GM18499 (cell line): ENCODE data around the gene PCYT2.
"Not testable (repeated sequence)": the region's sequence is repeated elsewhere in the genome, so short reads cannot be mapped to it uniquely, and the experiment has no call there.

ENCODE experiments used
- ATAC-seq: cut with Tn5 transposase; IDR thresholded peaks from one replicate; pipeline ENCODE4 v1.9.1; 2021; ENCODE audit warnings: moderate number of reproducible peaks; ENCODE audit not compliant: insufficient read depth, unreplicated experiment

The PCYT2 gene

DNA sequence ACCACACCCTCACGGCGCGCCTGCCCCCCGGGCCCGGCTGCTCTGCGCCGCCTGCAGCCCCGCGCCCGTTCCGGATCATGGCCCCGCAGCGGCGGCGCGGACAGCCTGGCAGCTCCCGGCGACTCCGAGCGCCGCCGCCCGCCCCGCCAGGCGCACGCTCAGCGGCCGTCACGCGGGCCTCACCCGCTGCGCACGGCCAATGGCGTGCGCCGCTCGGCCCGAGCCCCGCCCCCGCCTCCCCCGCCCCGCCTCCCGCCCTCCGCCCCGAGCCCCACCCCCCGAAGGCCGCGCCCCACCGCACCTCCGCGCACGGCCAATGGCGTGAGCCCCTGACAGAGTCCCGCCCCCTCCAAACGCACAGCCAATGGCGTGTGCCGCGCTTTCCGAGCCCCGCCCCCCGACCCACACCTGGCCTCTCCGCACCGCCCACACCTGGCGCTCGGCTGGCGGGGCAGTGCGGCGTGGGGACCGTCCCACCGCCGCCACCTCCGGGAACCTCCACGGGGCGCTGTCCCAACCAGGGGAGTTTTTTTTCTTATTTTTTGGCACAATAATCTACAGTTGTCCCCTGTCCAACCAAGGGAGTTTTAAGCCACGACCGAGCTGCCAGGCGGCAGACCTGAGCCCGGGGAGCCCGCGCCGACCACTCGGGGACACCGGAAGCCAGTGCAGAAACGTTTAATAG, at the start of gene PCYT2:
Gene PCYT2, minus strand, starts transcription at position 123 of the 685 bp plus-strand sequence. Its CDS starts 44 bp downstream, at position 79.
- no peak for ATAC-seq

DNA sequence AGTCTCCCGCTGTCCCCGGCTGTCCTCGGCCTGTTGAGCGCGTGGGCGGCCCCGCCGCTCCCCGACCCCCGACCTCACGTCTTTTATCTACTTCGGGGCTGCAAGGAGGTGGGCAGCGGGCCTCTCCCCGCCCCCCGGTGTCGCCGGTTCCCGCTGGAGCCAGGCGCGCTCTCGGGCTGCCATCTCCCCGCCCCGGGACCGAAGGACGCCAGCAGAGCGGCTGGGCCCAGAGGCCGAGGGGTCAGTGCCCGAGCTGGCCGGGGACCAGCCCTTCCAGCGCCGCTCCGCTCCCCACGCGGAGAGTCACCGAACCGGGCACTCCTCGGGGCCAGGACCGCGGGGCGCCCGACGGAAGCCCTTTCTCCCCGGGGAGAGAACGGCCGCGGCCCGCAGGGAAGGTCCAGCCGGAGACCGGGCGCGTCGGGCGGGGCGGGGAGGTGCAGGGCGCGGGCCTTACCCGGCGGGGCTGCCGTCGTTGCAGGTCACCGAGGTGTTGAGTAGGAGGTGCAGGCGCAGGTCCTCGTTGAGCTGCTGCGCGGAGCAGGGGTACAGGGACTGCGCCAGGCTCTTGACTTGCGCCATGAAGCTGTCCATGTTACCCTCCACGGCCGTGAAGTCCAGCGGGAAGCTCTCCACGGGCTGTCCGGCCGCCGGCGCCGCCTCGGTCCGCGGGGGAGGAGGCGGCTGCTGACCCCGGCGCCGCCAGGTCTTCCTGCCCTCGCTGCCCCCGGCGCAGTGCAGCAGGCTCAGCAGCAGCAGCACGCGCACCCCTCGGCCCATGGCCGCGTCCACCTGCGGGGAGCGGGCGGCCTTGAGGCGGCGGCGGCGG, 49.1 kb upstream of the PCYT2 start:
- no peak for ATAC-seq

DNA sequence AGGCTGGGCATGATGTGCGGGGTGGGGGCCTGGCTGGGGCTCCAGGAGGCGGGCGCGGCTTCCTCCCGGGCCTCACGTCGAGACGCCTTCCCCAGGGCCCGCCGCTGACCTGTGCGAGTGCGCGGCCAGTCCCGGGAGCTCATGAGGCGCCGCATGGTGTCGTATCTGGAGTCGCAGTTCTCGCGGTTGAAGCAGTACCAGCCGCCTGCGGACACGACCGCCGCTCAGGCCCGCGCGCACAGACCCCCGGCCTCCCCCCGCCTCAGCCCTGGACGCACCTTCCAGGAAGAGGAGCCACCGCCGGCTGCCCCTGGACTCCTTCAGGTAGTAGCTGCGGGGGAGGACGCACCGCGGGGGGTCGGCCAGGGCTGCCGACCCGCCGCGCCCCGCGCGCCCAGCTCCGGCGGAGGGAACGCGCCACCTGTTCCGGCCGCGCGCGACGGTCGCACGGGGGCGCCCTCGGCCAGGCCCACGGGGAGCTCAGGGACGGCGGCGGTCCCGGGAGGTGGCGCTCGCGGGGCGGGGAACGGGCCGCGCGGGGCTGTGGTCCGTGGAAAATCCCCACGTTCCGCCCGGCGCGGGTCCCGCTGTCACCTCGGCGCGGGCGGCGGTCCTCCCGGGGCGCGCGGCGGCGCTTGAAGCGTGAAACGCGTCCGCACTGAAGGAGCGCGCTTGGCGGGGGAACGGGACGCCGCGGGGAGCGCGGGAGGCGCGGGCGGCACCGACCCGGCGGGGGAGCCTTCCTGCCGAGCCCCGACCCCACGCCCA, 48.3 kb upstream of the PCYT2 start:
- ATAC-seq = no peak

DNA sequence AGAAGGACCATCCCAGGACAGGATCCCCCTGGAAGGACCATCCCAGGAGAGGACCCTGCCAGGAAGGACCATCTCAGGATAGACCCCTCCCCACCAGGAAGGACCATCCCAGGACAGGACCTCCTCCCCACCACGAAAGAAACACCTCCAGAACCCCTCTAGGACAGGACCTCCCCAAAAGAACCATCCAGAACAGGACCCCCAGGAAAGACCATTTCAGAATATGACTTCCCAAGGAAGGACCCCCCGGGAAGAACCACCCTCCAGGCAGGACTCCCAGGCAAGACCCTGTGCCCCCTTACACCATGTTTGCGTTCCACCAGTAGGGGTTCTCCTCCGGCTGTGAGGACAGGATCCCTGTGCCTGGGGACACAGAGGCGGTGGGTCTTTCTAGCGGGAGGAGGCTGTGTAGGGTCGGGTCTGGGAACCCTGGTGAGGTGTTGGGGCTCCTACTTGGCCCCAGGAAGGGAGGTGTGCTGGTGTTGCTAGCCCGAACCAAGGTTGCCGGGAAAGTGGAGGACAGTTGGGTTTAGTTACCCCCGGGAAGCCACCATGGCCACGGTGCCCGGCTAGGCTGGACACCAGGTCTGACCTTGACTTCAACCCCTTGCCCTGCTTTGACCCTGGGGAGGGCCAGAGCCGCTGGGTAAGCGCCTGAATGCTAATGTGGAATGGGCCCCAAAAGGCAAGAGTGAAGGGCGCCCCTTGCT, 47.6 kb upstream of the PCYT2 start:
- ATAC-seq = no peak

- no peak for ATAC-seq
Measured at GRCh38 chr17:81957691-81958432, 46.7 kb upstream of the PCYT2 start.

DNA sequence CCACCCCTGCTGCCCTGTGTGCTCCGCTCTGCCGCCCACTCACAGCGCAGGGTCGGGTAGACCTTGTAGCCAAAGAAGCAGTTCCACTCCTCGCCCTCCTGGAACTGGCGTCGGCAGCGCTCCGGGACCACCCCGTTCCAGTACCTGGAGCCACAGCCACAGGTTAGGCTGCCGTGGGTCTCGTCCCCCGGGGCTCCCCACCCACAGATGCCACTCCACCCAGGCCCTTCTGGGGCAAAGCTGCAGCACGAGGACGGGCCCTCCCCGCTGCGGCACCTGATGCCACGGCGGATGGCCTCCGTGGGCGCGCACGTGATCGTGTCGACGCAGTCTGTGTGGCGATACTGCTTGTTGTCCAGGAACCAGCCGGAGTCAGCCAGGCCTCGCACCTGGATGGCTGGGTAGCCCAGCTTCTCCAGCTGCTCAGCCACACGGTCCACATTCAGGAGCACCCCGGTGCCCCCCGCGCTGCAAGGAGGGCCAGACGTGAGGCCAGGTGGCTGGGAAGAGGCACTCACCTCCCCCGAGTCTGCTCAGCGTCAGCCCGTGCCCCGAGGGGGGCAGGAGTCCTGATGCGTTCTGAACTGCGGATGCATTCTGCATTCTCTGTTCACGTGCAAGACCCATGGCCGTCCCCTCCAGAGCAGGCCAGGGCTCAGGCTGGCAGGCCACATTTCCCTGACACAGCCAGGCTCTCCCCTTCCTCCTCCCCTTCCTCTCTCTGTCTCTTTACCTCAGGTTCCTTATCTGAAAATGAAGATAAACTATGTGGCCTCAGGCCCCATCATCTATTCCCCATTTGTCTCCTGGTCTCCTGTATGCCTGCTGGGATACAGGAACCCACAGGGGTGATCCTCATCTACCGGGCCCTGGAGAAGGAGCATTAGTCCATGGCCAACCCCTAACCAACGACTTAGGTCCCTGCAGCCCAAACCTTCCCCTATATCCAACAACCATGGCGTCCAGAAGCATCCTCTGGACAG, 45.7 kb upstream of the PCYT2 start:
- no peak for ATAC-seq

GRCh38 chr17:81955756-81956544, 44.8 kb upstream of the PCYT2 start:
- no peak for ATAC-seq

- ATAC-seq = no peak
Measured at GRCh38 chr17:81955058-81955681, 44.0 kb upstream of the PCYT2 start.

DNA sequence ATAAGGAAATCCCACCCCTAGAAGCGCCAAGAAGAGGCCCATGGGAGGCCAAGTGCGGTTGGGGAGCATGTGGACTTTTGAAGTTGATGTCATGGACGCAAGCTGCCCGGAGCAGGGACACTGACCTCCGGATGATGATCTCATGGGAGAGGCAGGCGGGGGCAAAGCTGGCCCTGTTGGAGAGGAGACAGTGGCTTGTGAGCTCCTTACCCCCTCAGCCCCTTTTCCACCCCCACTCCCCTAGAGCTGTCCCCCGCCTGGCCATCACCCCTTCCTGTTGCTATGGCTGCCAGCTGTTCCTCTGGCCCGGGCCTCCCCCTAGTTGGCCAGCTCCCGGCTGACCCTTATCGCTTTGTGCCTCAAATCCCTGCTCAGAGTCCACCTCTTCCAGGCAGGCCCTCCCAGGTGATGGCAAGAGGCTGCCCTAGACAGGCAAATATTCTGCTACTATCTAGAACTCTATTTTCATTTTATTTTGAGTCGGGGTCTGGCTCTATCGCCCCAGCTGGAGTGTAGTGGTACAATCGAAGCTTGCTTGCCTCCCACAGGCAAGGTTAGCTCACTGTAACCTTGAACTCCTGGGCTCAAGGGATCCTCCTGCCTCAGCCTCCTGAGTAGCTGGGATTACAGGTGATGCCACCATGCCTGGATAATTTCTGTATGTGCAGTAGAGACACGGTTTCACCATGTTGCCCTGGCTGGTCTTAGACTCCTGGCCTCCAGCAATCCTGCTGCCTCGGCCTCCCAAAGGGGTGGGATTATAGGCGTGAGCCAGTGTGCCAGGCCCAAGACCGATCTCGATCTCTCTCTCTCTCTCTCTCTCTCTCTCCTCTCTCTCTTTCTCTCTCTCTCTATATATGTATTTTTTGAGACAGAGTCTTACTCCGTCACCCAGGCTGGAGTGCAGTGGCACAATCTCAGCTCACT, 43.2 kb upstream of the PCYT2 start:
- no peak for ATAC-seq

- not testable (repeated sequence) for ATAC-seq
Measured at GRCh38 chr17:81953443-81953842, 42.2 kb upstream of the PCYT2 start.

GRCh38 chr17:81952792-81953228, 41.6 kb upstream of the PCYT2 start:
- no peak for ATAC-seq

GRCh38 chr17:81951785-81952684, 40.8 kb upstream of the PCYT2 start:
- no peak for ATAC-seq

DNA sequence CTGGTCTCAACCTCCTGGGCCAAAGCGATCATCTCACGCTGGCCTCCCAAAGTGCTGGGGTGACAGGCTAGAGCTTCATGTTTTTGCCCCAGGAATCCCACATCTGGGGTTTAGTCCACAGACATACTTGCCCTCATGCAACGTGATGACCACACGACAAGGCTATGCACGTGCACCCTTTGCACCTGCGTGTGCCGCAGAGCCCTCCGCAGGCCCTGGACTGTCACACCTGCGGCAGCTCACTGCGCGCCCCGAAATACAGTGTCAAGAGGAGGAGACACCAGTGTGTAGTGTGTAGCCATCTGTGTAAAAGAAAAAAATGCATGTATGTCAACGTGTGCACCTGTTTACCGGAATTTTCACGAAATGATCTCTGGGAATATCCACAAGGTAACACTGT, 39.3 kb upstream of the PCYT2 start:
- ATAC-seq = no peak

DNA sequence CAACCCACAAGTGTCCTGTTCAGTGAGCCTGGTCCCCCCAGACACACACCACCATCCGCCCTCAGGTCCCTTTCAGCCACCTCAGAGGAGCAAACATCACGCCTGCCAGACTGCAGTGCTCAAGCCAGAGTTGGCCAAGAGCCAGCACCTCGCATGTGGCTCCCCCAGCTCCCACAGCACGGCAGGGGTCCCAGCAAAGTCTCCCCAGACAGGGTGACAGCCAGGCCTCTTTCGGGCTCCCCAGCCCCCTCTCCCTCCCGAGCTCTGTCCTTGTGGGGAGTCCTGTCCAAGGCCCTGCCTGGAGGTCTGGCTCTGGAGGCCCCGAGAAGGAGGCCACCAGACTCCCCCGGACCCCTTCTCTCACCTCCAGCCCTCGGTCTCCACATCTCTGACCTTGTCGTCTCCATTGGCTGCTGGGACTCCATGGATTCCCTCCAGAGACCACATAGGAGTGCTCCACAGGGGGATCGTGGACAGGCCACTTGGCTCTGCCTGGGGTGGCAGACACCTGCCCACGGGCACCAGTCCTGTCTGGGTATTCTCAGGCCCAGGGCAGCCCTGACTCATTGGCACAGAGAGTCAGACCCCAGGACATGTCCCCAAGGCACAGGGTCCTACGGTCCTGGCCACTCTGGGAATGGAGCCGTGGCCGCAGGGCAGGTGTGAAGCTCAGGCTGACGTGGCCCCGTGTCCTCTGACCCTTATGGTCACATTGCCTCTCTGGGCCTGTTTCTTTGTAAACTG, 37.6 kb upstream of the PCYT2 start:
- ATAC-seq = no peak

GRCh38 chr17:81947189-81947588, 36.0 kb upstream of the PCYT2 start, which contains the start of gene MYADML2:
TSS of gene MYADML2 (minus strand) at chr17:81947233. CDS start at chr17:81941741, 5,492 bp downstream.
- no peak for ATAC-seq
